ENCODE data around the gene PRAME.
"Not testable (repeated sequence)": the region's sequence is repeated elsewhere in the genome, so short reads cannot be mapped to it uniquely, and the experiment has no call there.

The PRAME gene

DNA sequence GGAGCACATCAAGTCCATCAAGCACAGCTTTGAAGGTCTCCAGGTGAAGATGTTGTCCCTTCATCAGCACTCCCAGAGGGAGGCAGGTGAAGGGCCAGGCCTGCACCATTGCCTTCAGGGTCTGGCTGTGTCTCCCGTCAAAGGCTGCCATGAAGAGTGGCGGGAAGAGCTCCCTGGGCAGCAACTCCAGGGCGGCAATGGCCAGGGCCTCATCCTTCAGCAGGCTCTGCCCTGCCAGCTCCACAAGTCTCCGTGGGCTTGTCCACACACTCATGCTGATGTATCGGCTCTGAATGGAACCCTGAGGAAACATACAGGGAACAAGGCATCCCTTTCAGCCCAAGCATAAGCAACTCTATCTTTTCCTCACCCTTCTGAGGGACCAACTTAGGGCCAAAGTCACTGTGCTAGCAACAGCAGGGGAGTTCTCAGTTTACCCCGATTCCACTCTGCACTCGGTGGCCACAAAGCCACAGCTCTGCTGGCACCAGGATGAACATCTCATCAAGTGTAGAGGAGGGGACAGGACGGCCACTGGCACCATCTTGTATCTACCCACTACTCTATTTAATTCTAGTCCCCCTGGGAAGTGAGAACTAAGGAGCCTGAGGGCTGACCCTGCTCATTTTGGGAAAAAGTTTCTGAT is 8.2 kb downstream of the PRAME start:
- no peak for DNase-seq (ENCODE audit: low spot score)

DNA sequence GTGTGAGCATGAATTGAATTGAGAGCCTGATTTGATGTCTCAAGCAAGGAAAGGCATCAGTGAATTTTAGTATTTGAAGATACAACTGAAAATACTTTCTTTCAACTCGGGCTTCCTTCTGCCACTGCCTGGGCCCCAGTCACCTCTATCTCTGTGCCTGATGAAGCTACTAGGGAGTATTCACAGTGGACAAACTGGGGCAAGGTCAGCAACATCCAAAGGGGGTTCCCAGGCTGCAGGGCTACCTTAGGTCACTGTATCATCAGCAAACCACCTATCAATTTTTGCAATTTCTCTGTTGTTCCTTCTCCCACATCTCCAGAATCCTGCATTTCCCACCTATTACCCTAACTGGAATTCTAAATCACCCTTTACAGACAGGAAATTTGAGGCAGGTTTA is 10.2 kb downstream of the PRAME start:
- no peak for DNase-seq (ENCODE audit: low spot score)

GRCh38 chr22:22548317-22548716 is 10.7 kb downstream of the PRAME start:
- DNase-seq (ENCODE audit: low spot score) = no peak

DNA sequence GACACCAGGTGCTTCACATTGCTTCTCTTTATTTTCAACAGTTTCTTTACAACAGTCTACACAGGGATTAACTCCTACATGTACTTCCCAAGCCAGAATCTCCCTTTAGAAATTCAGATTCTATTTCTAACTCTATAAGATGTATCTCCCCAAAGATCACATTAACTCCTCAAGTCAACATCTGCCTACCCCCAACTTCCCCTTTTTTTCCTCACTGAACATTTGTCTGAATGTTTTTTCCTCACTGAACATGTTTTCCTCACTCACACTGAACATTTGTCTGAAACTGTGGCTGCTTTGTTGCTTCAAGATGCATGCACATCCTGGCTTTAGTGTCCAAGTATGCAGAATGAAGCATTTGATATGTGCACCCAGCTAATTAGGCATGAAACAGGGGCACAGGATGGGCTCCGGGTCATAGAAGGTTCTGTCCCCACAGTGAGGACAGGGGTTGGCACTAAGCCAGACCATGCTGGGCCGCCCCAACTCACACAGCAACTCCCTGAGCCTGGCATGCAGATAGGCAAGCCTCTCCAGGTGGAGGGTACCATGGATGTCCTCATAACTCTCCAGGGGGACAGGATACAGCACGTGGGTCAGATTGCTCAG is 11.3 kb downstream of the PRAME start:
- DNase-seq (ENCODE audit: low spot score) = no peak

DNA sequence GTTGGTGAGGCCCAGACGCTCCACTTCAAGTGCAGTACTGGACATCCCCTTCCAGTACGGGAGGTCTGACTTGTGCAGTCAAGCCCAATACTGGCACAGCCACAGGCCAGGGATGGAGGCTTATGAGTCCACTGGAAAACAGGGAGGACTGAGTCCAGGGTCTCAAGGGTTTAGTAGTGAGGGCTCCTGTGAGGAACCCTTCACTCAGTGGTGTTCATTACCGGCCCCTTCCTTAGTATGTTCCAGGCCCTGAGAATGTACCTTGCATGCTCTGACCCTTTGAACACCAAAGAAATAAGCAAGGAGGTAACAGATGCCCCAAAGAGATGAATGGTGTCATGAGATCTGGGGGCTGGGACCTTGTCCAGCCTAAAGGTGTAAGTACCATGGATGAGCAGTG is 11.8 kb downstream of the PRAME start:
- DNase-seq (ENCODE audit: low spot score) = no peak

DNA sequence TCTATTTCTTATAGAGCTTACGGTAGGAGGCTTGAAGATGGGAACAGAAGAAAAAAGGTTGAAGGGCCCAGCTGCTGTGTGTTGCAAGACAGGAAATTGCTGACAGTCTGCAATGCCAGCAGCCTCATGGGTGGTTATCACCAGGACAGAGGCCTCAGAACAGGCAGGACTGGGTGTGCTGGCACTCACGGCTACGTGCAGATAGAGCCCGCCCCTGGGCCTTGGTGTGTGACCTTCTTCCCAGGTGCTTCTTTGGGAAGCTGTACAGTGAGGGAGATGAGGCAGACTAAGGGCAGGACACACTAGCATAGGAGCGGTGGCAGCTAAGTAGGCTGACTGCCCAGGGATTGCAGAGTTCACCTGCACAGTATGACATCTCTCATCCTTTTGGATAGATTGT is 12.6 kb downstream of the PRAME start:
- no peak for DNase-seq (ENCODE audit: low spot score)

DNA sequence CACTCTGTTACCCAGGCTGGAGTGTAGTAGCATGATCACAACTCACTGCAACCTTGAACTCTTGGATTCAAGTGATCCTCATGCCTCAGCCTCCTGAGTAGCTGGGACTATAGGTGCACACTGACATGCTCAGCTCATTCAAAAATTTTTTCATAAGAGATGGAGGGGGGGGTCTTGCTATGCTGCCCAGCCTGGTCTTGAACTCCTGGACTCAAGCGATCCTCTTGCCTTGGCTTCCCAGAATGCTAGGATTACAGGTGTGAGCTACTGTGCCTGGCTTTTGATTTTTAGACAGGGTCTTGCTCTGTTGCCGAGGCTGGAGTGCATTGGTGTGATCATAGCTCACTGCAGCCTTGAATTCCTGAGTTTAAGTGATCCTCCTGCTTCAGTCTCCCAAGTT is 14.0 kb downstream of the PRAME start:
- no peak for DNase-seq (ENCODE audit: low spot score)

DNA sequence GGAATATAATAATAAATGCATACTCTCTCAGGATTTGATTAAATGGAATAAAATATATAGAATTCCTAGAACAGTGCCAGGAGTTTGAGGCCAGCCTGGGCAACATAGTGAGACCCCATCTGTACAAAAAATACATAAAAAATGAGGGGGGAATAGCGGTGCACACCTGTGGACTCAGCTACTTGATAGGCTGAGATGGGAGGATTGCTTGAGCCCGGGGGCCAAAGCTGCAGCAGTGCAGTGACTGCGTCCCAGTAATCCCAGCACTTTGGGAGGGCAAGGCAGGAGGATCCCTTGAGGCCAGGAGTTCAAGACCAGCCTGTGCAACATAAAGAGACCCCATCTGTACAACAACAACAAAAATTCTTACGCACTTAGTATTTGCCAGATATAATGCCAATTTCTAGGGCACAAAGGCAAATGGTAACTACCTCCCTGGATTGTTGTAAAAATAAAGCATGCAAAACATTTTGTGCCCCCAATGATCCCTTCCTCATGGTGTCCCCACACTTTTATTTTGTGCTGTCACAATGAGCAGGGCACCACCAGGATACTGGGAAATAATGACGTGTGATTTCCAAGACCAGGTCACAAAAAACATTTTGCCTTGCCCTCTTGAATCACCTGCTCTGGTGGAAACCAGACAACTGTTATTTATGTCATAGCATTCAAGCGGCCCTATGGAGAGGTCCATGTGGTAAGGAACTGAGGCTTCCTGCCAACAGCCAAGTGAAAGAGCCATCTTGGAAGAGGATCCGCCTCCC is 20.7 kb downstream of the PRAME start:
- DNase-seq (ENCODE audit: low spot score) = no peak

DNA sequence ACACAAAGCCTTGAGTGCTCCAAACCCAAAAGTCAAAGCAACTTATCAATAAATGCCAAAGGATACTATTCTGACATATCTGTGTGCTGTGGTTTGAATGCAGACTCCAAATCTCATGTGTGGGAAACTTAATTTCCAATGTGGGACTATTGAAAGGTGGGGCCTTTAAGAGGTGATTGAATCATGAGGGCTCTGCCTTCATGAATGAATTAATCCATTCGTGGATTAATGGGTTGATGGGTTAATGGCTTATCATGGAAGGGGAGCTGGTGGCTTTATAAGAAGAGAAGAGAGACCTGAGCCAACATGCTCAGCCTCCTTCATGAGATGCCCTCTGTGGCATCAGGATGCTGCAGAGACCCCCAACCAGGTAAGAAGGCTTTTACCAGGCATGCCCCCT is 22.1 kb downstream of the PRAME start:
- no peak for DNase-seq (ENCODE audit: low spot score)

GRCh38 chr22:22536515-22536914 is 22.6 kb downstream of the PRAME start:
- DNase-seq (ENCODE audit: low spot score) = no peak

DNA sequence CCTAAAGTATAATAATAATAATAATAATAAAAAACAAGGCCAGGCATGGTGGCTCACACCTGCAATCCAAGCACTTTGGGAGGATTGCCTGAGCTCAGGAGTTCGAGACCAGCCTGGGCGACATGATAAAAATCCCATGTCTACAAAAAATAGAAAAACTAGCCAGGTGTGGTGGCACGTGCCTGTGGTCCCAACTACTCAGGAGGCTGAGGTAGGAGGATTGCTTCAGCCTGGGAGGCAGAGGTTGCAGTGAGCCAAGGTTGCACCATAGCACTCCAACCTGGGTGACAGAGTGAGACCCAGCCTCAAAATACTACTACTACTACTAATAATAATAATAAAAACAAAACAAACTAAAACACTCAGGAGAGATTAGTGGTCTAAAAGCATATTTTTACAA is 23.4 kb downstream of the PRAME start:
- no peak for DNase-seq (ENCODE audit: low spot score)

DNA sequence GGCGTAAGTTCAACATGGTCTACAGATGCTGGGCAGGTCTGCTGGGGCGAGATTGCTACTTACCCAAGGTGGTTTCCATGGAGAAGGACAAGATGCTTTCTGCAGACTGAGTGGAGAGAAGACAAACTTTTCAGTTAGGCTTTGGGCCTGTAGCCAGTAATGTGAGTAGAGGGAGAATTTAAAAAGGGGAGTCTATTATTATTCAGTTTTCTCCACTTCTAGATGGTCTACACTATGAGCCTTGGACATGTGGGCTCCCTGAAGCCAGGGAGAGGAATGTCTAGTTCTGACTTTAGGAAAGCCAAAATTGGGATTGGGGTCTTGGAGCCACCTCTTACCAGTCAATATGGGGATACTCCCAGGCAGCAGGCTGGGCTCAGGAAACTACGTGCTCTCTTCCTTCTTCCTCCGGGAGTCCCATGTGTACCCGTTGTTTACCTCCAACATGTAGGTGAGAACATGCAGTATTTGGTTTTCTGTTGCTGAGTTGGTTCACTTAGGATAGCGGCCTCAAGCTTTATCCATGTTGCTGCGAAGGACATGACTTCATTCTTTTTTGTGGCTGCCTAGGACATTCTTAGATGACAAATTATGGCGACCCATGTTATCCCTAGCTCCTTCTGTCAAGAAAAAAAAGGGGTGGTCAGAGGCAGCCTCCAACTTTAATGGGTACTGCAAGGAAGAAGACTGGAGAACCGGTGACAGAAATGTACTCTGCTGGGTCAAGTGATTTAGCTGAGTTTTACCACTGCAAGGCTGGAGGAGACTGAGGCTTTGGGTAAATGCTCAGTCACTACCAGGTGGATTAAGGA is 24.3 kb downstream of the PRAME start:
- no peak for DNase-seq (ENCODE audit: low spot score)

DNA sequence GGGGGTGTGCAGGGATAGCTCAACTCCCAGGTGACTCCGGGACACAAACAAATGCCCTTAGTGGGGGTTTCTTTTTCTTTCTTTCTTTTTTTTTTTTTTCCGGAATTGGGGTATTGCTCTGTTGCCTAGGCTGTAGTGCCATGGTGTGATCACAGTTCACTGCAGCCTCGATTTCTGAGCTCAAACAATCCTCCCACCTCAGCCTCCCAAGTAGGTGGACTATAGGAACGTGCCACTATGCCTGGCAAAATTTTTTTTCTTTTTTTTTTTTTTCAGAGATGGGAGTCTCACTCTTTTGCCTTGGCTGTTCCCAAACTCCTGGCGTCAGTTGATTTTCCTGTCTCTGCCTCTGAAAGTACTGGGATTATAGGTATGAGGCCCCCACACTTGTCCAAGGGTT is 25.2 kb downstream of the PRAME start:
- no peak for DNase-seq (ENCODE audit: low spot score)

GRCh38 chr22:22533417-22533816 is 25.6 kb downstream of the PRAME start:
- DNase-seq (ENCODE audit: low spot score) = no peak

DNA sequence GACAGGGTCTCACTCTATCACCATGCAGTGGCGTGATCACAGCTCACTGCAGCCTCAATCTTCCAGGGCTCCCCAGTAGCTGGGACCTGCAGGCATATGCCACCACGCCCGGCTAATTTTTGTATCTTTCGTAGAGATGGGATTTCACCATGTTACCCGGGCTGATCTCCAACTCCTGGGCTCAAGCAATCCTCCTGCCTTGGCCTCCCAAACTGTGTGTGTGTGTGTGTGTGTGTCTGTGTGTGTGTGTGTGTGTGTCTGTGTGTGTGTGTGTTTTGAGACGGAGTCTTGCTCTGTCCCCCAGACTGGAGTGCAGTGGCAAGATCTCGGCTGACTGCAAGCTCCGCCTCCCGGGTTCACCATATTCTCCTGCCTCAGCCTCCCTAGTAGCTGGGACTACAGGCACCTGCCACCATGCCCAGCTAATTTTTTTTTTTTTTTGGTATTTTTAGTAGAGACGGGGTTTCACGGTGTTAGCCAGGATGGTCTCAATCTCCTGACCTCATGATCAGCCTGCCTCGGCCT is 26.5 kb downstream of the PRAME start:
- not testable (repeated sequence) for DNase-seq (ENCODE audit: low spot score)

DNA sequence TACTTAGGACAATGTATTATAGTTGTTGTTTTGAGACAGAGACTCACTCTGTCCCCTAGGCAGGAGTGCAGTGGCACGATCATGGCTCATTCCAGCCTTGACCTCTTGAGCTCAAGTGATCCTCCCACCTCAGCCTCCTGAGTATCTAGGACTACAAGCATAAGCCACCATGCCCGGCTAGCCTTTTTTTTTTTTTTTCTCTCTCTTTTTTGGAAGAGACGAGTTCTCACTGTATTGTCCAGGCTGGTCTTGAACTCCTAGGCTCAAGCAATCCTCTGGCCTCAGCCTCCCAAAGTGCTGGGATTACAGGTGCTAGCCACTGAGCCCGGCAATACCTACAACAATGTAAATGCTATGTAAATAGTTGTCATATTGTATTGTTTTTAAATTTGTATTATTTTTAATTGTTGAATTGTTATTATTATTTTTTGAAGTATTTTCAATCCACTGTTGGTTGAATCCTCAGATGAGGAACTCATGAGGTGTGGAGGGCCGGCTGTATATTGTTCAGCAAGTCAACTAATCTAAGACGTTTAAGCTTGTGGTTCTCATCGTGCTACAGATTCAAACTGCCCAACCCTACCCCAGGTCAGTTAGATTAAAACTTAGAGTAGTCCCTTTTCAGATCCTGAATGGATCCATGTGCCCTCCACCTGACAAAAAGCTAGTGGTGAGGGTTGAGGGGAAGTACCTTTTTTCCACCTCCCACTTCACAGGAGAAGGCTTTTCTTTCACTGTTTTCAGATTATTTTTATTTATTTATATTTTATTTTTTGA is 27.1 kb downstream of the PRAME start:
- no peak for DNase-seq (ENCODE audit: low spot score)

- DNase-seq (ENCODE audit: low spot score) = no peak
These were observed 30.3 kb downstream of the PRAME start for GRCh38 chr22:22528780-22529179.

DNA sequence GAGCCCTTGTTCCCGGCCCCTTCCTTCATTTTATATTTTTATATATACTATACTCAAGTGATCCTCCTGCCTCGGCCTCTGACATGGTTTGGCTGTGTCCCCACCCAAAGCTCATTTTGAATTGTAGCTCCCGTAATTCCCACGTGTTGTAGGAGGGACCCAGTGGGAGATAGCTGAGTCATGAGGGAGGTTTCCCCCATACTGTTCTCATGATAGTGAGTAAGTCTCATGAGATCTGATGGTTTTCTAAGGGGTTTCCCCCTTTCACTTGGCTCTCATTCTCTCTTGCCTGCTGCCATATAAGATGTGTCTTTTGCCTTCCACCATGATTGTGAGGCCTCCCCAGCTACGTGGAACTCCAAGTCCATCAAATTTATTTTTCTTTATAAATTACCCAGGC is 31.8 kb downstream of the PRAME start:
- no peak for DNase-seq (ENCODE audit: low spot score)

DNA sequence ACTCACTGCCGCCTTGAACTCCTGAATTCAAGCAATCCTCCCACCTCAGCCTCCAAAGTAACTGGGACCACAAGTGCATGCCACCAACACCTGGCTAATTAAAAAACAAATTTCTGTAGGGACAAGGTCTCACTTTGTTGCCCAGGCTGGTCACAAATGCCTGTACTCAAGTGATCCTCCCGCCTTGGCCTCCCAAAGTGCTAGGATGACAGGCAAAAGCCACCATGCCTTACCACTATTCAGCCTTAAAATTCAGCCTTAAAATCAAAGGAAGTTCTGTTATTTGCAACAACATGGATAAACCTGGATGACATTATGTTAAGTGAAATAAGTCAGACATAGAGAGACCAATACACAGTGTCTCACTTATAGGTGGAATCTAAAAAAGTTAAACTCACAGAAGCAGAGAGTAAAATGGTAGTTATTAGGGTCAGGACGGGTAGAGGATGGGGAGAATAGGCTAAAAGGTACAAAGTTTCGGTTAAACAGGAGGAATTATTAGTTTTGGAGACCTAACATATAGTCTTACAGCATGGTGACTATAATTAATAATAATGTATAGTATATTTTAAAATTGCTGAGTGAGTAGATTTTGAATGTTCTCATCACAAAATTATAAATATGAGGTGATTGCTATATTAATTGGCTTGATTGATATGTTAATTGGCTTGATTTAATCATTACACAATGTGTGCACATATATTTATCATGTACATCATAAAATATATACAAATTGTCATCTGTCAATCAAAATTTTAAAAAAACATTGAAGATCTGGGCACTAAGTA is 32.7 kb downstream of the PRAME start:
- DNase-seq (ENCODE audit: low spot score) = no peak

- no peak for DNase-seq (ENCODE audit: low spot score)
These were observed 35.6 kb downstream of the PRAME start for GRCh38 chr22:22523494-22523893.

- DNase-seq (ENCODE audit: low spot score) = no peak
These were observed 37.4 kb downstream of the PRAME start for GRCh38 chr22:22521631-22522030.

All from kidney capillary endothelial cell (primary cell).